NCI-H2196 treated with DMSO at 0.1 percent for 48 hours (cell line): ENCODE results near the gene SLC17A6.
A peak's percentile ranks its signal among the peaks of the same experiment; 100 is the strongest.

Source experiments
- DNase-seq: peaks from one replicate; lab custom pipeline; 2025; ENCODE audit not compliant: unreplicated experiment; lab: John Stamatoyannopoulos, UW

Gene SLC17A6

DNA sequence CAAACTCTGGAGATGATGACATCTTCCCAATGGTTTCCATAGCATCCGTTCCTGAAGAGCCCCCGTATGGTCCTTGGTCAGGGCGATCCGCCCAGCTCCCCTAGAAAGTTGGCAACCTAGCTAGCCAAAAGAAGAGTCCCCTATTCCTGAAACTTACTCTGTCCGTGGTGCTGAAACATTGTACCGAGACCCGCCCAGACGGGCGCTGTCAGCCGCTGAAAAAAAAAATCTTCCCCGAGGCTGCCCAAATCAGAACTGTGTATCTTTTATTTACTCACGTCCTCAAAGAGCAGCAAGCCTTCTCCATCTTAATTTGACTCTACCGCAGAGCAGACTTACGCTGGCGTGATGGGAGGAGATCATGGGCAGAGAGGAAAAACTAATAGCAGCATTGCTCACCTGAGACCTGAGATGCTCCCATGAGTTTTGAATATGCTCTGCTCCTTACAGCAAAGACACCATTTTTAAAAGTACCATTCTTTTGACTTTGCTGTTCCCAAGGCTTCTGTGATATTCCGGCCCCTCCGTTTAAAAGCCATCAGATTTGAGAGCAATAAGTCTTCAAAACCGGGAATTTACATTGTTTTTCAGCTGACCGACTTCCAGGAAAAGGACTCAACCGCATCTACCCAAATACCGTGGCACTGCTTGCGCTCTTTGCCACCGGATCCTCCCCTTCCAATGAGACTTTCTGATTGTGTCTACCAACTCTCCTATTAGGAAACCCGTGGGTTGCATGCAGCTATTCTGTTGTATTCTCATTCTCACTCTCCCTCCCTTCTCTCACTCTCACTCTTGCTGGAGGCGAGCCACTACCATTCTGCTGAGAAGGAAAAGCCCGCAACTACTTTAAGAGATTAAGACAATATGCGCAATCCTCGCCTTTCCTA, at the start of gene SLC17A6:
Gene SLC17A6 (plus strand): TSS at position 786 of the 890 bp plus-strand sequence. CDS start 153 bp downstream, outside the sequence.
- no peak for DNase-seq

- DNase-seq = no peak
Measured at GRCh38 chr11:22302368-22302767, 35.8 kb upstream of the SLC17A6 start.

DNA sequence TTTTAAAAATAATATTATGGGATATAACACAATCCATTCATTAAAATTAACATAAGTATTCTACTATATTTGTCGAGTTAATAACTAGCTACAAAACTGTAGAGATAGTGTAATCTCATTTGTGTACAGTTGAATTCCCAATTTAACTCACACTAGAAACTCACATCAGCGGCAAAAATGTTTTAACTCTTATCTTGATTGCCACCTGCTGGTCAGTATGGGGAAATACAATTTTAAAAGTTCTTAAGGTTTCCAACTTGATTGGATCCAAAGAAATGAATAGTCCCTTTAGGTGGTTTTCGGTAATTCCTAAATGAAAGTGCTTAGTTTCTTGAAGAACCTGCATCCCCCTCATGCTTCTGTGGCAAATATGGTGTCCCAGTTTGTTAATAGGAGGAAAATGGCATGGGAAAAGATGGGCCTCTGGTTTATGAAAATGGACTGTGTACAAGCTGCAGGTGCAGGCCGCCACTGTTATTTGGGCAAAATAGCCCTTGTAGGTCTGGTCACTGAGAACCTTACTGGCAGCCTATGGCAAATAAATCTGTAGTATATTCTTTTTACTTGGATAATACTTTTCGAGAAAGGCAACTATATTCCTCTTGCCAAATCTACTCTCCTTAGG, 33.7 kb upstream of the SLC17A6 start:
- DNase-seq = peak; percentile 63

GRCh38 chr11:22317656-22318055, 20.5 kb upstream of the SLC17A6 start:
- DNase-seq = no peak

GRCh38 chr11:22331771-22332170, 6.4 kb upstream of the SLC17A6 start:
- no peak for DNase-seq

GRCh38 chr11:22336587-22336986, 1.6 kb upstream of the SLC17A6 start:
- no peak for DNase-seq

DNA sequence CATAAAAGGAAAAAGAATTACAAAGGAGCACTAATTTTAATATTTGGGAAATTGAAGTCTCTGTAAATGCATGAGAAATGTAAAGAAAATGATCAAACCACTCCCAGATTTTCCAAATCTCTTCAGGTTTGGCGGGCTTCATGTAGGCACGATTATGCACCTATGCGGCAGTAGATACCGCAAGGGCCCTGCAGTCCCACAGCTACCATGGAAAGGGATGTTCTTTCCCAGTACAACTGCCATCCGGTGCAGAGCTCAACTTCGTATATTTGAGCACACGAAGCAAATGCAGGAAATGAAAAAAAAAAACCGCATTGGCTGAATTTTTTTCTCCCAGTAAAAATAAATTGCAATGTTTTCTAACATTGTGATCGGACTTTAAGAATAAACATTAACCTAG, 1.4 kb downstream of the SLC17A6 start:
- no peak for DNase-seq

DNA sequence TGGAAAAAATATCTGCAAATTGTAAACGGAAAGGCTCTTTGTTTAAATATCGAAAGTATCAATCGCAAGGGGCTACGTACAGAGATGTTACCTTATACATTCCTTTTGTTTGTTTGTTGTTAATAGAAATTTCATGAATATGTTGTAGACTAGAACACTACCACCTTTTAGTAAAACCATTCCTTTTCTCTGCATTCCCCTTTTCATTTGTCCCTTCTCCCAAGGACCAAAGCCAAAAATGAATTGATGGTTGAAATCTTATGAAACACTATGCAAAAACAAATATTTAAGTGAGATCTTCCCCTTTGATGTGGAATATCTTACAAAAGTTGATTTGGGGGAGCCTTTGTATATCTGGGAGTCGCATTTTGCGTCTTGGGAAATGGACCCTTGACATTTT, 2.1 kb downstream of the SLC17A6 start:
- DNase-seq = no peak

- DNase-seq = no peak
Measured at GRCh38 chr11:22340701-22341587, 2.8 kb downstream of the SLC17A6 start.

- no peak for DNase-seq
Measured at GRCh38 chr11:22341588-22341931, 3.4 kb downstream of the SLC17A6 start.

GRCh38 chr11:22342211-22343031, 4.2 kb downstream of the SLC17A6 start:
- DNase-seq = no peak

DNA sequence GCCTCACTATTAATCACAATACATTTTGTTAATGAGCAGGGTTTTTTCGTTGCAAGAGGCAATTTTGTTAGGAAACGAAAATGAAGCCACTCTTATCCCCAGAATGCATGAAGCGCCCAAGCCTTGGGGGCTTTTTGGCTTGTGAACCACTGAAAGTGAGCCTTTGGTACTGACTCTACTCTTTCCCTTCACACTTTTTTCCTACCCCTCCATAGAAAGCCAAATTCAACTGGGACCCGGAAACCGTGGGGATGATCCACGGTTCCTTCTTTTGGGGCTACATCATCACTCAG, 4.8 kb downstream of the SLC17A6 start:
- no peak for DNase-seq

DNA sequence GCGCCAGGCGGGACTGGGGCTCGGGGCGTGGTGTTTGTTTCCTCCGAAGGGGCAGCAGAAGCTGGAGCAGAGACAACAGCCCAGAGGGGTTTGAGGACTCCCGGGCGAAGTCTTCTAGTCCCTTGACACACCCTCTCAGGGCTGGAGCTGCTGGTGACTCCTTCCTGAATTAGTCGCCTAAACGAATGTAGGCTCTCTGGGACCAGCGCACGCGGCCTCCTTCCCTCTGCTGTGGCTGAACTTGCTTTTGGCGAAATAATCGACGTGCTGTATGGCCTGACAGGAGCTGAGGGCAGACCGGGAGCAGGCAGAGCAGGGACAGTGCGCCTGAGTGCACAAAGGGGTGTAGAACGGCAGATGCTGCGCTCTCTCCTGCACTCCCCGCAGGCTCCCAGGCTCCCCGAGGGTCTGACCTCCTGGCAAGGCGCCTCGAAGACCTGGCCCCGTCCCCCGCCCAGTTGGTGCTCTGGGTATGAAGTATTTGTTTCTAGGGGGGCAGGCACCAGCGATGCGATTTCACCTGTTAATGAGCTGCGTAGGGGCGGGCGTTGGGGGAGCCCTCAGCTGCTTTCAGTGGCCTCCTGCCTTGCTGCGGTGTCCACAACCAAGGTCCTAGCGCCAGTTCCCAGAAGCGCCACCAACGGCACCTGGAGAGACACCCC, 5.3 kb downstream of the SLC17A6 start:
- no peak for DNase-seq

- DNase-seq = no peak
Measured at GRCh38 chr11:22344081-22344480, 5.9 kb downstream of the SLC17A6 start.

- DNase-seq = no peak
Measured at GRCh38 chr11:22346282-22346681, 8.1 kb downstream of the SLC17A6 start.

- DNase-seq = no peak
Measured at GRCh38 chr11:22347857-22348487, 9.8 kb downstream of the SLC17A6 start.

GRCh38 chr11:22349491-22349890, 11.3 kb downstream of the SLC17A6 start:
- no peak for DNase-seq

DNA sequence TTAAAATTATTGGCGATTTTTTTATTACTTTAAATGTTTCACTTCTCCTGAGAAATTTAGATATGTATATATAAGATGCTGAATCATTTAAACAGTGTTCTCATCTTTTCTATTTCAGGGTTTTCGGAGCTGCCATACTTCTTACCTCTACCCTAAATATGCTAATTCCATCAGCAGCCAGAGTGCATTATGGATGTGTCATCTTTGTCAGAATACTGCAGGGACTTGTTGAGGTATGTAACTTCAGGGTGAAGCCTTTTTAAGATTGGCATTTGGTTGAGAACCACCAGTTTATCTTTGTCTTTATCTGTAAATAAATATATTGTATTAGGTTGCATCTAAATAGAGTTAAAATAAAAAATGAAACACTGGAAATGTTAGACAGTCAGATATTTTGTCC, 21.1 kb downstream of the SLC17A6 start:
- DNase-seq = no peak

- DNase-seq = no peak
Measured at GRCh38 chr11:22371160-22371559, 33.0 kb downstream of the SLC17A6 start.

DNA sequence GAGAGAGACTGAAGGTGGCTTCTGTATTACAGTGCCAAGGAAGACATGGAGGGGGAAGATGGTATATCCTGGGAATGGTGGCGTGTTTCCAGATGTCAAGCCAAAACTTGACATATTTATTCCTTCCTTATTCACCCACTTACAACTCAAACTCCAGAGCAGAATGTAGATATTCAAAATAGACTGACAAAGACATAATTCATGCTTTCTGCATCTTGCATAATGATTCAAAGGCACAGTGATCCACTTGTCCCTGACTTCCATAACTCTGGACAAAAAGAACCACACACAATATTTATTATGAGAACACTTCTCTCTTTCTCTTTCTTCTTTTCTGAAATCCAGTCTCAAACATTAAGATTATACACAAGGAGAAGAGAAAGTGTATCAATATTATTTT, 48.9 kb downstream of the SLC17A6 start:
- no peak for DNase-seq
